NCI-H748 (cell line): ENCODE measurements around the gene FOXJ3.

Experiments
- DNase-seq: peaks from one replicate; lab custom pipeline; 2025; ENCODE audit not compliant: unreplicated experiment; lab: John Stamatoyannopoulos, UW

FOXJ3 gene

GRCh38 chr1:42146626-42147320, 188.3 kb downstream of the FOXJ3 start:
- peak; percentile 100 for DNase-seq

GRCh38 chr1:42145764-42146625, 189.0 kb downstream of the FOXJ3 start:
- no peak for DNase-seq

GRCh38 chr1:42145389-42145716, 189.7 kb downstream of the FOXJ3 start:
- no peak for DNase-seq

- no peak for DNase-seq
Measured at GRCh38 chr1:42144711-42145388, 190.2 kb downstream of the FOXJ3 start.

- no peak for DNase-seq
Measured at GRCh38 chr1:42143896-42144710, 190.9 kb downstream of the FOXJ3 start.

- peak; percentile 82 for DNase-seq
Measured at GRCh38 chr1:42142894-42143675, 191.9 kb downstream of the FOXJ3 start.

GRCh38 chr1:42141978-42142377, 193.1 kb downstream of the FOXJ3 start:
- DNase-seq, result no peak

GRCh38 chr1:42140191-42140590, 194.8 kb downstream of the FOXJ3 start:
- no peak for DNase-seq

GRCh38 chr1:42139444-42139843, 195.6 kb downstream of the FOXJ3 start:
- DNase-seq, result no peak

GRCh38 chr1:42138586-42138985, 196.4 kb downstream of the FOXJ3 start:
- DNase-seq, result no peak

- DNase-seq, result peak; percentile 58
Measured at GRCh38 chr1:42137766-42138165, 197.3 kb downstream of the FOXJ3 start.

- DNase-seq, result no peak
Measured at GRCh38 chr1:42136466-42136865, 198.6 kb downstream of the FOXJ3 start.

GRCh38 chr1:42135426-42135825, 199.6 kb downstream of the FOXJ3 start:
- no peak for DNase-seq

- no peak for DNase-seq
Measured at GRCh38 chr1:42133809-42134526, 201.1 kb downstream of the FOXJ3 start.

GRCh38 chr1:42133390-42133789, 201.6 kb downstream of the FOXJ3 start:
- no peak for DNase-seq

GRCh38 chr1:42130061-42130660, 204.9 kb downstream of the FOXJ3 start:
- DNase-seq, result no peak

- no peak for DNase-seq
Measured at GRCh38 chr1:42128964-42129363, 206.1 kb downstream of the FOXJ3 start.

- DNase-seq, result peak; percentile 59
Measured at GRCh38 chr1:42128499-42128898, 206.5 kb downstream of the FOXJ3 start.

- DNase-seq, result no peak
Measured at GRCh38 chr1:42127767-42128166, 207.3 kb downstream of the FOXJ3 start.
